GM21381 (cell line): ENCODE data around the gene ZZZ3.
"Not testable (repeated sequence)": the region's sequence is repeated elsewhere in the genome, so short reads cannot be mapped to it uniquely, and the experiment has no call there.

Experiments
- ATAC-seq: cut with Tn5 transposase; IDR thresholded peaks from one replicate; pipeline ENCODE4 v1.9.1; 2021; ENCODE audit warnings: mild to moderate bottlenecking, moderate library complexity; ENCODE audit not compliant: unreplicated experiment

Gene ZZZ3

DNA sequence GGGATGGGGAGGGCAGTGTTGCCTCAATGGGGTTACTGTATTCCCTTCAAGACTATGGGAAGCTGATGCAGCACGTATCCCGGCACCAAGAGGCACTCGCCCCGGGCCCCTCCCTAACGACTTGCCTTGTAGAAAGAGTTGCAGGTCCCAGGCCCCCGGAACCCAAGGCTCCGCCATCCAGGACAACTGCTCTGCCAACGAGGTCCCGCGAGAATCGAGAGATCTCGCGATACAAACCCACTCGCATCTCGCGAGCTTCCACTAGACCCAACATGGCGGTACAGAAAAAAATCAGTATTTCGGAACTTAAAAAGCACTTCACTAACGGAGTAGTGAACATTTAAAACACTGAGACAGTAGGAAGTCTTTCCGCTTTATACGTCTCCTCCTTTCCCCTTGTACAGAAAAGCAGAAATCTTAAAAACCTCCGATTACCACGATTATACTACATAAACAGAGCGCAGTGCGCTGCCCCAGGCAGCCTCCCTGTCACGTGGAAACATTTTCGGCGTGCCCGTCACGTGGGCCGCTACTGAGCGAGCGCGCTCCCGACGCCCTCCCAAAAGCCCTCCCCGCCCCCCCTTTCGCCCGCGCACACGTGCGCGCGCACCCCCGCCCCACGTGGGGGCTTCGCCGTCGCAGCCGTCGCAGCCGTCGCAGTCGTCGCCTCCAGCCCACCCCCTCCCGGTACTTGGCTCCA is at the start of gene ZZZ3:
Gene ZZZ3, minus strand, starts transcription at position 199 of the 700 bp plus-strand sequence. CDS start 49,304 bp downstream, outside the sequence.
- peak; percentile 67 for ATAC-seq

DNA sequence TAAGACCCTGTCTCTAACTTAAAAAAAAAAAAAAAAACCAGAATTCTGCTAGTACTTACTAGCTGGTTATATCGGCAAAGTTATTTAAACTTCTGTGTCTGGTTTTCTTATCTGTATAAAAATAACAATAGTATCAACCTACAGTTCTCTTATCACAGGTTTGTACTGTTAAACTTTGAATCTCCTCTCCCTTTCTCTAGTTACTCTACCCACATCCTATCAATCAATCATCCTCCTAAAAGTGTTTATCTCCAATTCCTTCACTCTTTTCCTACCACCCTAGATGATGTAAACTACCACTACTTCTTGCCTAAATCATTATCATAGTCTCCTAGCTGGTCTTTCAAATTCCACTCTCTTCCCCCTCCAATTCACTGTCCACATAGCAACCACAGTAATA is 49.6 kb upstream of the ZZZ3 start:
- no peak for ATAC-seq

DNA sequence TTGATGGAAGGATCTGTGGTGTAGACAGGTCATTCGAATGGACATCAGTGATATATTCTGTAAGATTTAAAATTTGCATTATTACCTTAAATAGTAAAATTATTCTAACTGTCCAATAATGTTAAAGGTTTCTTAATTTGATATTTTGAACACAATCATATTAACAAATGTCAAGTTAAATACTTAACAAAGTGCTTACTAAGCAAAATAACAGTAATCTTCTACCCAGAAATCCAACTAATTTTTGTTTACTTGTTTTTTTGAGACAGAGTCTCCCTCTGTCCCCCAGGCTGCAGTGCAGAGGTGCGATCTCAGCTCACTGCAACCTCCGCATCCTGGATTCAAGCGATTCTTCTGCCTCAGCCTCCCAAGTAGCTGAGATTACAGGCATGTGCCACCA is 43.2 kb upstream of the ZZZ3 start:
- ATAC-seq, result no peak

DNA sequence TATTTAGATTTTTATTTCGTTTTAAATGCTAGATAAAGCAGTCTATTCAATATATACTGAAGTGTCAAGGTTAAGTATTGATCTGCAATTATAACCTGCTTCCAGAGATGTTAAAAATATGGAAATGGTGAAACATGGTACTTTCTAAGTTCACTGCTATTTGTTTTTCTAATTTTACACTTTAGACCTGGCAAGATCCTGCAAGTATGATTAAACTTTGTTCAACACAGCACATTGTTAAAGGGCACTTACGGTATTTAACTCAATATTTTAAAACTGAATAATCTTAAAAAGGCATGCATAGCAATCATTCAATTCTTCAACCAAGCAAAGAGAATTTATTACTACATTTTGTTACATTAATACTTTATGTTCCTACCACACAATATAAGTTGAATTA is 35.7 kb upstream of the ZZZ3 start:
- no peak for ATAC-seq

DNA sequence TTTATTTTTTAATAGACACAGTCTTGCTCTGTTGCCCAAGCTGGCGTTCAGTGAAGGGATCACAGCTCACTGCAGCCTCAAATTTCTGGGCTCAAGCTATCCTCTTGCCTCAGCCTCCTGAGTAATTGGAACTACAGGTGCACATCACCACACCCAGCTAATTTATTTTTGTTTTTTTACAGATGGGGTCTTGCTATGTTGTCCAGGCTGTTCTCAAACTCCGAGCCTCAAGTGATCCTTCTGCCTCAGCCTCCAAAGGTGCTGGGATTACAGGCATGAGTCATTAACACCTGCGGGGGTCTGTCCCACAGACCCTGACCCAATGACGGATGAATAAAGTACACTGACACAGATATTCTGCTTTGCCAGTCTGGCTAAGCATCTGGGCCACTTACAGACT is 33.6 kb upstream of the ZZZ3 start:
- no peak for ATAC-seq

DNA sequence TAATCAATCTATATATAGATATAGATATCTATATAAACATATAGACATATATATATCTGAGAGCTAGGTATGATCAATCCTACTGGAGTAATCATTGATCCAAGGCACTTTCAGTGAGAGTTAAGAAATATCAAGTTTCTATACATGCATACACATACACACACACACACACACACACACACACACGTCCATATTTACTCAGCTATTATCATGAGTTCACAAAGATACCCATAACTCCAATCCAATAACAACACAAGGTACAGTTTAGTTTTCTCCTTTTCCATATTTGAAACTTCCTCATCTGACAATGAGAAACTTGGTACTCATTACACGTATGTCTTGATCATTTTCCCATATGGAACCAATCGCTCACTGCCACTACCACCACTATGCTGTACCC is 27.3 kb upstream of the ZZZ3 start:
- ATAC-seq, result no peak

DNA sequence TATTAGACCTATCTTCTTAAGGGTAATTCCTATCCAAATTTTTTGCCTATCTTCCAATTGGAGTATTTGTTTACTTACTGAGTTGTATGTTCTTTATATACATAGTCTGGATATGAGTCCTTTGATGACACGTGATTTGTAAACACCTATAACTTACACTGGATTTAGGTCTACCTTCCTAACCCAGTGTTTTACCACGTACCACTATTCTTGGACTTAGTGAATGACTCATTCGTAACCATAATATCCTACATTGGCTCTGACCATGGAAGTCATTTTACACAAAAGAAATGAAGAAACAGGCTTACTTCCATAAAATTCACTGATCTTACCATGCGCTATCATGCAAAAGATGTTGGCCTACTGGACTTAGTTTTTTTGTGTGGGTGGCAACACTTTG is 23.9 kb upstream of the ZZZ3 start:
- no peak for ATAC-seq

DNA sequence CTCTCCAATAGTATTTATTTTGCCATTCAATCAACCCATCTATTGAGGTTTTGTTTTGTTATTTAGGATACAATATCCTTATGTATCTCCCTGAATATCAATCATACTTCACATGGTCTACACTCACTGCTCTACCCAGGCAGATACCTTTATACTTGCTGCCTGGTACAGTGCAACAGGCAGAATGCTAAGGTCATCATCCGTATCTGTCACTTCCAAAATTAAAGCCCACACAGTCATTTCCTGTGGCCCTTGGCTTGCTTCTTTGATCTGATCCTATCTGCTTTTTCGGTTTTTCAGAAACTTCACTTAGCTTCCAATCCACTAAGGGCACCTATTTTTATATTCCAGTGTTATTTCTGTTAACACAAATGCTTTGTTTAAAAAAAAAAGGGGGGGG is 22.3 kb upstream of the ZZZ3 start:
- ATAC-seq, result no peak

DNA sequence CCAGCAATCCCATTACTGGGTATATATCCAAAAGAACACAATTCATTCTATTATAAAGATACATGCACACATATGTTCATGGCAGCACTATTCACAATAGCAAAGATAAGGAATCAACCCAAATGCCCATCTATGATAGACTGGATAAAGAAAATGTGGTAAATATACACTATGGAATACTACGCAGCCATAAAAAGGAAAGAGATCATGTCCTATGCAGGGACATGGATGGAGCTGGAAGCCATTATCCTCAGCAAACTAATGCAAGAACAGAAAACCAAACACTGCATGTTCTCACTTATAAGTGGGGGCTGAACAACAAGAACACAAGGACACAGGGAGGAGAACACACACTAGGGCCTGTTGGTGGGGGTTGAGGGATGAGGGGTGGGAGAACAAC is 17.2 kb upstream of the ZZZ3 start:
- ATAC-seq, result not testable (repeated sequence)

DNA sequence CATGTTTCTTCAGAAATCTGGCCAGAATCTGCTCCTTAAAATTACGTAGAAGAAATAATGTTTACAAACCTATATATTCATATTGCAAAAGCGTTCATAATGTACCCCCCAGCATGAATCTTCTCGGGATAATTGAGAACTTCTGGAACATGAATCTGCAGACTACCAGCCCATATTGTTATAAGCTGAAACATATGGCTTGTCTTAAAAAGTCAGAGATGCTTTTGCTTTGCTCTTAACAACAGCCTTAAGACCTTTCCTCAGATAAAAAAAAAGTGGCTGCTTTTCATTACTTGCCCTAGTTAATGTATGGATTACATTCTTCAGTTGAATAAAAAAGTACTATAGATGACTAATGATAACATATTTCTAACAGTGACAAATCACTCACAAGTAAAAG is 15.0 kb upstream of the ZZZ3 start:
- no peak for ATAC-seq

DNA sequence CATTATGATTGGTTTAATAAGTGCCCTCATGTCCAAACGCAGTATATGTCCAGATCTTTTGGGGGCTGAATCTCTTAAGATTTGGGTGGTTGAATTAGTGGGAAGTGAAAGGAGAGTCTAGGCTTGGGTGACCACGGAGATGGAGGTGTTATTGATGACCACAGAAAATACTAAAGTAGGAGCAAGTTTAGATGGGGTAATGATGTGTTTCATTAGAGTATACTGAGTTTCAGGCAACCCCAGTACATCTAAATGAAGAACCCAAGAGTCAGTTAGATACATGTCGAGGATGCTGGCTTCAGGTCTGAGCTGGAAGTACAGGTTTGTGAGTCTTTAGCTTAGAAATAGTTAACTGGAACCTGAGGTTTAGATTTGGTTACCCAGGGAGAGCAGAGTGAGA is 6.5 kb upstream of the ZZZ3 start:
- no peak for ATAC-seq

DNA sequence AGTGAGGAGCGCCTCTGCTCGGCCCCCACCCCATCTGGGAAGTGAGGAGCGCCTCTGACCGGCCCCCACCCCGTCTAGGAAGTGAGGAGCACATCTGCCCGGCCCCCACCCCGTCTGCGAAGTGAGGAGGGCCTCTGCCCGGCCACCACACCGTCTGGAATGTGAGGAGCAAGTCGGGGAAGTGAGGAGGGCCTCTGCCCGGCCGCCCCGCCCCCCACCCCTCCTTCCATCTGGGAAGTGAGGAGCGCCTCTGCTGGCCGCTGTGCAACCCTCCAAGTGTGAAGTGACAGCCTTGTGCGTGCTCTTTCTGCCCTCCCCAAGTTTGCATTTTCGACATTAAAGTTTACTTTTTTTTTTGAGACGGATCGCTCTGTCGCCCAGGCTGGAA is 5.1 kb upstream of the ZZZ3 start:
- ATAC-seq, result no peak

DNA sequence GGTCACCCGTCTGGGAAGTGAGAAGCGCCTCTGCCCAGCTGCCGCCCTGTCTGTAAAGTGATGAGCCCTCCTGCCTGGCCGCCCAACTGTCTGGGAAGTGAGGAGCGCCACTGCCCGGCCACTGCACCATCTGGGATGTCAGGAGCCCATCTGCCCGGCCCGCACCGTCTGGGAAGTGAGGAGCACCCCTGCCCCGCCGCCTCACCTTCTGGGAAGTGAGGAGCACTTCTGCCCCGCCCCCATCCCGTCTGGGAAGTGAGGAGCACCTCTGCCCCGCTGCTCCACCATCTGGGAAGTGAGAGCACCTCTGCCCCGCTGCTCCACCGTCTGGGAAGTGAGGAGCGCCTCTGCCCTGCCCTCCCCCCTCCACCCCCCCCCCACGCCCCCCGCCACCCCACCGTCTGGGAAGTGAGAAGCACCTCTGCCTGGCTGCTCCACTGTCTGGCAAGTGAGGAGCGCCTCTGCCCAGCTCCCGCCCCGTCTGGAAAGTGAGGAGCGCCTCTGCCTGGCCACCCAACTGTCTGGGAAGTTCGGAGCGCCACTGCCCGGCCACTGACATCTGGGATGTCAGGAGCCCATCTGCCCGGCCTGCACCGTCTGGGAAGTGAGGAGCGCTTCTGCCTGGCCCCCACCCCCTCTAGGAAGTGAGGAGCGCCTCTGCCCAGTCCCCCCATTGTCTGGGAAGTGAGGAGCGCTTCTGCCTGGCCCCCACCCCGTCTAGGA is 4.5 kb upstream of the ZZZ3 start:
- no peak for ATAC-seq

DNA sequence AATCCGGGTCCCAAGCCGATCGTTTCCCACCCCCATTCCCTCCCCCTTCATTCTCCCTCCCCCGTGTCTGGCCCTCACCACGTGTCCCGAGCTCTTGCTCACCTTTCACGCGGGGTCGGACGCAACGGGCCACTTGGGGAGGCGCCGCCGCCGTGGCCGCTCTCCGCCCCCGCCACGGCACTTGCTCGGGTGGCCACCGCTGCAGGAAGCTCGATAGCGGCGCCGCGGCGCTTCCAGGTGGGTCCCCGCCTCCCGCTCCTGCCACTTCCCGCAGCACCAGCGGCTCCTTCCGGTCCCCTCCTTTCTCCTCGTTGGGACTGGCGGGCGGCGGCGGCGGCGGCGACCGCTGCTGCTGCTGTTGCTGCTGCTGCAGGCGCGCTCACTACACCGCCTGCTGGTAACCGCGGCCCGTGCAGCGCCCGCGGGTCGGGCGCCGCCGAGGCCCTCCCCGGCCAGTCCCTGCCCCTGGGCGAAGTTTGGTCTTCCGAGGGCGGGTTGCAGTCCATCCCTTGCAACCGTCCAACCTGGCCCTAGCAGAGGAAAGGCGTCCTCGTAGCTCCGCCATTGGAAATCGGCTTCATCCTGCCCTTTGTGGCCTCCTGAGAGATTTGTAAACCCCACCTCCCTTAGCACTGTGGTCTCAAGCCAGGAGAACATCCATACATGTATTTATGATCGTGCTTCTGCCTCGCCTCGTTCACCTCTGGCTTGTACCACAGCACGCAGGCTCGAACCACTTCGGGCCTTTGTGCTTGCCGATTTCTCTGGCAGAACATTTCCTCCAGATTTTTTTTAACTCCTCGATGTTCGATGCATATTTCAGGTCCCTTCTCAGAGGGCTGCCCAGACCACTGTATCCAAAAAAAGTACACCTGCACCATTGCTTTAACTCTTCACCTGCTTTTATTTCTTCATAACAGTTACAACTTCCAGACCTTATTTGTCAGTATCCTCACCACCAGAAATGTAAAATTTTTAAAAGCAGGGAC is 996 bp upstream of the ZZZ3 start:
- peak; percentile 79 for ATAC-seq

DNA sequence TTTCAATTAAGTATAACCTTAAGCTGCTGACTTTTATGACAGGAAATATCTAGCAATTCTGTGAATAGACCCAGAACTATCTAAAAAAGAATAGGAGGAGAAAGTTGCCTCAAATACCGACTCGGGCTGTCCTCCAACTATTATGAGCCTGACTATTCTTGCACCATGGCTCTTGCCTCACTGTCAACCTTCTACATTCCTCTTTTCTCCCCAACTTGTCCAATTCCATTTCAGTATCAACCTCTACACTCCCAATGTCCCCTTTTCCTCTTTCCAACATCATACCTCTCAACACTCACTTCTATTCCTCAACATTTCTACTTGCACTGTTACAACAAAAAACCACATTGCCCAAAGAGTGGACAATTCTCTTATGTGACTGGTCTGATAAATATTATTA is 2.3 kb downstream of the ZZZ3 start:
- ATAC-seq, result no peak

DNA sequence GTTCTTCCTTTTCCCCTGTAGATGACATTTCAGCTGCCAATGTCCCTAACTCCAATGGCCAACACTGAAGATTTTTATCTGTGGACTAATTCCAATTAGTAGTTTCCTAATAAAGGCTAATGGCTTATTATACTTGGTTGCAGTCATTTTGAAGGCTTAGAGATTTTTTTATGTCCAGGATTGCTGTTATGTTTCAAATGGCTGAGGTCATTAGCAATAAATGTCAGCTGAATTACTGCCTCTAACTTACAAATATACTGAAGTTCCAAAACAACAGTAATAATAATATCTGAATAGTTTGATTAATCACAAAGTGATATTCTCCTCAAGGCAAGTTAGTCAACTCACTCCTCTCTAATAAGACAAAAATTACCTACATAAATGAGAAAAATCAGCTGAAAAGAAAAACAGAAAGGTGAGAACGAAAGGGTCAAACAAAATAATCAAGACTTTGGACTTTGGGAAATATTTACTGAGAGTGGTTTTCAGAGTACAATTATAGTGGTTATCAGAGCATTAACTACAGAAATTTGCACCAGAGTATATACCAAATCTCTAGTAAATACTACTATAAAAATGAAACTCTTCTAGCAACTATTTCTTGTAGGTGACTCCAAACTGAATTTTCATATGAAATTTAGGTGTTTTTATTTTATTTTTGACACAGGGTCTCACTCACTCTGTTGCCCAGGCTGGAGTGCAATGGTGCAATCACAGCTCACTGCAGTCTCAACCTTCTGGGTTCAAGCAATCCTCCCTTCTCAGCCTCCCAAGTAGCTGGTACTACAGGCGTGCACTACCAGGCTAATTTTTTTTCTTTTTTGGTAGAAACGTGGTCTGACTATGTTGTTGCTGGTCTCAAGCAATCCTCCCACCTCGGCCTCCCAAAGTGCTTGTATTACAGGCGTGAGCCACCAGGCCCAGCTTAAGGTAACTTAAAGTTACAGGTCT is 3.5 kb downstream of the ZZZ3 start:
- ATAC-seq, result no peak

DNA sequence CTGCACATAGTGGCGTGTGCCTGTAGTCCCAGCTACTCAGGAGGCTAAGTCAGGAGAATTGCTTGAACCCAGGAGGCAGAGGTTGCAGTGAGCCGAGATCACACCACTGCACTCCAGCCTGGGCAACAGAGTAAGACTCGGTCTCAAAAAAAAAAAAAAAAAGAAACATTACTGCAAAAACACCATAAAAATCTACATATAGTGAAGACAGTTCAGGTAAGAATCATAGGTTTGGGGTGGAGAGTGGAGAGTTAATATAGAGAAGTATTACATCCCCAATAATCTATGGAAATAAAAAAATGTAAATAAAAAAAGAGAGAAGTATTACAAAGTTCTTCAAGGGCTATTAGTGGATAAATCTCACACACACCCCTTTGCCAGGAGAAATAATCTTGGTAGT is 7.7 kb downstream of the ZZZ3 start:
- not testable (repeated sequence) for ATAC-seq

DNA sequence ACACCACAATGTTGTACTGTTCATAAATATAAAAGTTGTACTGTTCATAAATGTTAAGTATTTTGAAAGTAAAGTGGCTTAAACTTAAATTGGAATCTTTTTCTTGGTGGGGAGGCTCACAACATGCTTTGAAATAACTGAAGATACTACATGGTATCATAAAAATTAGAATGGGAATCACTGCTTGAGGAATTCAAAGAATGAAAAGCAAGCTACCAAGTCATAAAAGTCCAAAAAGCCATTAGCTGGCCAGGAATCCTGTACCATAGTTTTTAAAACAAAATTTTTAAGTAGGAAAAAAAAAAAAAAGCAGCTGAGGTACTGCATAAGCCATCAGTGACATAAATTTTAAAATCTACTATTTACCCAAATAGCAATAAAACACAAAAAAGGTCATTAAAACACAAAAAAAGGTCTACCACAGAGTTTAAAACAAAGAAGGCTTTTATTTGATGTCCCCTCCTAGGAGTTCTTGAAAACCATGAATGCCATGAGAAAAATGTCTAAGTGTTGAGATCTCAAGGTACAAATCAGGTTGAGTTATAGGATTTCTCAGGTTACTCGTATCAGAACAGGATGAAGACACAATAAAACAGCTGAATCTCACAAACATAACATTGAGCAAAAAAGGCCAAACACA is 8.6 kb downstream of the ZZZ3 start:
- ATAC-seq, result no peak

DNA sequence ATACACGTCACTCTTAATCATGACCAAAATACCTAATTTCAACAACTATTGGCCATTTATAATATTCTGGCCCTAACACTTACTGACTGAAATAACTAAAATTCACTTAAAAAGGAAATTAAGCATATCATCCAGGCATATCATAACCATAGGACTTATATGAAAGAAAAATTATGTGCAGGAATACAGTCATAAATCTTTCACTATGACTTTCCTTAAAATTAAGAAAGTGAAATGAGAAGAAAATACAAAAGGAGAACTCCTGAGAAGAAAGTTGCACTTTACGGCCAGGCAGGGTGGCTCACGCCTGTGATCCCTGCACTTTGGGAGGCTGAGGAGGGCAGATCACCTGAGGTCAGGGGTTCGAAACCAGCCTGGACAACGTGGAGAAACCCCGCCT is 9.4 kb downstream of the ZZZ3 start:
- no peak for ATAC-seq

DNA sequence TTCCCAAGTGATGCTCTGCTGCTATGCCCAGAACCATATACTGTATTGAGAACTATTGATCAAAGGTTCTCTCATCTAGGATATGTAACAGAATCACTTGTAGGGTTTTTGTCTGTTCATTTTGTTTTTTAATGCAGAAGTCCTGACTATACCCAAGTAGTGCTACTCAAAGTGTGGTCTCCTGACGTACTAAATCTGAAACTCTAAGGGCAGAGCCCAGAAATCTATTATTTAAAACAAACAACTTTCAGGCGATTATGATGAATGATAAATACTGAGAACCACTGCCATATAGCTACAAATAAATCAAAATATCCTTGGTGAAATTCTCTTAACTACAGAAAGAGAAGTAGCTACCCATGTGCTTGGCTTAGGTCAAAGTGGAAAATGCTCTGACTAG is 10.1 kb downstream of the ZZZ3 start:
- ATAC-seq, result no peak
